H9 (cell line): Measurements from ENCODE around the gene KCNAB1. TPM values are rescaled to one million over a fixed set of nuclear protein-coding genes. Genes with fewer than 3 reads are reported as not detected.

Experiments
- DNase-seq: peaks from one replicate; pipeline ENCODE4 v3.0.0-alpha.2; 2017
- H2AFZ ChIP-seq: one replicate; pipeline ENCODE4 v1.6.1; 2013; ENCODE audit warnings: mild to moderate bottlenecking, low read length, control low read depth, moderate library complexity
- H2AK5ac ChIP-seq: 2 replicates; pipeline ENCODE4 v1.6.1; 2013; ENCODE audit warnings: low read length, control low read depth, mixed read lengths; ENCODE audit not compliant: insufficient read length
- H2BK120ac ChIP-seq: one replicate; pipeline ENCODE4 v1.6.1; 2013; ENCODE audit warnings: low read depth, mild to moderate bottlenecking, low read length, control low read depth, inconsistent platforms; ENCODE audit not compliant: poor library complexity, severe bottlenecking
- H2BK12ac ChIP-seq: 2 replicates; pipeline ENCODE4 v1.6.1; 2013; ENCODE audit warnings: low read length, control low read depth, mixed read lengths, low read depth; ENCODE audit not compliant: insufficient read length
- H2BK15ac ChIP-seq: 2 replicates; pipeline ENCODE4 v1.6.1; 2013; ENCODE audit warnings: low read depth, low read length, control low read depth
- H2BK20ac ChIP-seq: one replicate; pipeline ENCODE4 v1.6.1; 2013; ENCODE audit warnings: low read depth, mild to moderate bottlenecking, low read length, control low read depth, inconsistent platforms; ENCODE audit not compliant: poor library complexity, severe bottlenecking
- H2BK5ac ChIP-seq: 2 replicates; pipeline ENCODE4 v1.6.1; 2013; ENCODE audit warnings: low read length, control low read depth, mixed read lengths; ENCODE audit not compliant: insufficient read length
- H3K14ac ChIP-seq: 2 replicates; pipeline ENCODE4 v1.6.1; 2013; ENCODE audit warnings: low read length, control low read depth; ENCODE audit not compliant: insufficient read depth
- H3K18ac ChIP-seq: 2 replicates; pipeline ENCODE4 v1.6.1; 2013; ENCODE audit warnings: low read depth, mild to moderate bottlenecking, mixed read lengths, low read length, control low read depth; ENCODE audit not compliant: insufficient read length
- H3K23ac ChIP-seq: 2 replicates; pipeline ENCODE4 v1.6.1; 2013; ENCODE audit warnings: low read length, control low read depth, mixed read lengths, low read depth; ENCODE audit not compliant: insufficient read length
- H3K23me2 ChIP-seq: 2 replicates; pipeline ENCODE4 v1.6.1; 2013; ENCODE audit warnings: low read depth, mild to moderate bottlenecking, mixed read lengths, low read length, control low read depth; ENCODE audit not compliant: insufficient read length, poor library complexity, severe bottlenecking
- H3K27ac ChIP-seq: 2 replicates; pipeline ENCODE4 v1.5.1; 2013; ENCODE audit warnings: low read length, control low read depth, mixed read lengths, low read depth; ENCODE audit not compliant: insufficient read length
- H3K27me3 ChIP-seq: 2 replicates; pipeline ENCODE4 v1.6.1; 2013; ENCODE audit warnings: low read length, control low read depth, inconsistent platforms; ENCODE audit not compliant: insufficient read depth
- H3K4ac ChIP-seq: 2 replicates; pipeline ENCODE4 v1.6.1; 2013; ENCODE audit warnings: low read depth, mild to moderate bottlenecking, control low read depth, inconsistent platforms, low read length, moderate library complexity
- H3K4me1 ChIP-seq: 2 replicates; pipeline ENCODE4 v1.6.1; 2013; ENCODE audit warnings: low read length, control low read depth, inconsistent platforms; ENCODE audit not compliant: insufficient read depth
- H3K4me2 ChIP-seq: 2 replicates; pipeline ENCODE4 v1.6.1; 2013; ENCODE audit warnings: low read length, control low read depth, mixed read lengths; ENCODE audit not compliant: insufficient read length, insufficient read depth
- H3K56ac ChIP-seq: 2 replicates; pipeline ENCODE4 v1.6.1; 2013; ENCODE audit warnings: low read depth, mild to moderate bottlenecking, mixed read lengths, low read length, control low read depth; ENCODE audit not compliant: insufficient read length
- H3K79me1 ChIP-seq: 2 replicates; pipeline ENCODE4 v1.6.1; 2013; ENCODE audit warnings: low read depth, mild to moderate bottlenecking, moderate library complexity, low read length, control low read depth, inconsistent platforms; ENCODE audit not compliant: insufficient read depth, poor library complexity, severe bottlenecking
- H3K79me2 ChIP-seq: 2 replicates; pipeline ENCODE4 v1.6.1; 2013; ENCODE audit warnings: low read length, control low read depth, inconsistent platforms; ENCODE audit not compliant: insufficient read depth
- H3K9ac ChIP-seq: 2 replicates; pipeline ENCODE4 v1.6.1; 2013; ENCODE audit warnings: low read length, control low read depth, mixed read lengths; ENCODE audit not compliant: insufficient read length; ENCODE audit errors: extremely low read depth
- H3K9me3 ChIP-seq: one replicate; pipeline ENCODE4 v1.6.1; 2013; ENCODE audit warnings: low read depth, low read length, inconsistent platforms; ENCODE audit not compliant: control insufficient read depth
- H3T11ph ChIP-seq: one replicate; pipeline ENCODE4 v1.6.1; 2013; ENCODE audit warnings: mild to moderate bottlenecking, low read length, control low read depth, inconsistent platforms
- H4K20me1 ChIP-seq: one replicate; pipeline ENCODE4 v1.6.1; 2013; ENCODE audit not compliant: control insufficient read depth, insufficient read length, insufficient read depth
- H4K5ac ChIP-seq: 2 replicates; pipeline ENCODE4 v1.6.1; 2013; ENCODE audit warnings: low read depth, mild to moderate bottlenecking, mixed read lengths, low read length, control low read depth; ENCODE audit not compliant: insufficient read length
- H4K8ac ChIP-seq: replicated peaks from 2 replicates; pipeline ENCODE4 v1.6.1; 2013; ENCODE audit warnings: low read length, control low read depth, mixed read lengths, low read depth; ENCODE audit not compliant: insufficient read length
- H4K91ac ChIP-seq: 2 replicates; pipeline ENCODE4 v1.6.1; 2013; ENCODE audit warnings: low read depth, mild to moderate bottlenecking, moderate library complexity, mixed read lengths, low read length, control low read depth; ENCODE audit not compliant: insufficient read length
- H3K27ac Mint-ChIP-seq, 3 experiments: 2 replicates in 2 of 3; 3 replicates in 1 of 3; pipeline ENCODE4 v1.8.0; 2020 to 2021; ENCODE audit warnings: mixed read lengths in 3 of 3, mild to moderate bottlenecking in 1 of 3, moderate library complexity in 1 of 3
- H3K27me3 Mint-ChIP-seq: 2 replicates; pipeline ENCODE4 v1.8.0; 2021; ENCODE audit warnings: low read depth, mild to moderate bottlenecking, moderate library complexity, mixed read lengths
- H3K36me3 Mint-ChIP-seq, 3 experiments: 2 replicates in 2 of 3; 3 replicates in 1 of 3; pipeline ENCODE4 v1.8.0; 2020 to 2021; ENCODE audit warnings: low read depth in 3 of 3, mixed read lengths in 3 of 3; ENCODE audit not compliant: insufficient read depth in 1 of 3
- H3K4me1 Mint-ChIP-seq, 2 experiments: 2 replicates each; pipeline ENCODE4 v1.8.0; 2020; ENCODE audit warnings: mixed read lengths in 2 of 2
- H3K4me3 Mint-ChIP-seq, 2 experiments: 2 replicates in 1 of 2; 3 replicates in 1 of 2; pipeline ENCODE4 v1.8.0; 2020 to 2021; ENCODE audit warnings: mild to moderate bottlenecking in 2 of 2, mixed read lengths in 2 of 2, moderate library complexity in 1 of 2
- H3K9me3 Mint-ChIP-seq, 2 experiments: 2 replicates in 1 of 2; 3 replicates in 1 of 2; pipeline ENCODE4 v1.8.0; 2020; ENCODE audit warnings: mild to moderate bottlenecking in 2 of 2, mixed read lengths in 2 of 2, moderate library complexity in 1 of 2
- WGBS: extraction: QIAGEN DNeasy Blood & Tissue Kit; methylation state at CpG from one replicate; pipeline ENCODE4 v1.1.7; 2013; ENCODE audit warnings: missing lambda C conversion rate, low lambda C conversion rate, mixed read lengths; ENCODE audit not compliant: insufficient read length; ENCODE audit errors: extremely low coverage; 5-methylcytosine and 5-hydroxymethylcytosine counted together
- total RNA-seq: library from RNA; stranded (reverse); gene quantifications from 2 replicates; pipeline ENCODE4 v1.2.1, GENCODE V29; 2021
- TF ChIP-seq, protein P1 (sequence below): fragments of 200-600 bp; sonication (generic); conservative IDR thresholded peaks from 3 replicates; pipeline ENCODE4 v1.8.0; 2021; ENCODE audit warnings: antibody characterized with exemption, mild to moderate bottlenecking

Gene KCNAB1
- total RNA-seq, 1 experiment from 2014 or later, result 3.7 TPM

DNA sequence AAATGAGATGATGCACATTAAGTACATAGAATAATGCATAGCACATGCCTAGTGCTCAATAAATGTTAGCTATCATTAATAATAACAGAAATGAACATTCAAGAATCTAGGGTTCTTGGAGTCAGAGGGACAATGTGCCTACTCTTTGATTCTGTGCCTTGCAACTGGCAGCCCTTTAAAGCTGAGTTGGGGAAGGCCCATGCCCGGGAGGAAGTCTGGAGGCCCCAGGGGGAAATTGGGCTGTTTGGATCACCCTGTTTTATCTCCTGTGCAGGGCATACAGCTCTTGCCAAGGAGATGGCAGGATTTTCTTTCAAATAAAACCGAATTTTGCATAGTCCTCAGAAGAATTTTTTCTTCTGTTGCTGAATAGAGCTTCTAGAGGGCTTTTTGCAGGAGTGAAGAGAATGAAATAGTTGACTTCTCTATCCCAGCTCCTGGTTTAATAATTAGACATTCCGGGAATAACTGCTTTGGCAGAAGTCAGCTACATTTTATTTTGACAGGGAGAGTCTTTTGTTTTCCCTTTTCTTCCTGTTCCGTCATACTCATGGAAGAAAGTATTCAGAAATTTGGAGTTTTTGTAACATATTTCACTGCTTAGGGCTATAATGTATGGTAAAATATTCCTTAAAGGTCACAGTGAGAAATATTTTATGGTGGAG lies 18.0 kb upstream of the KCNAB1 start:
- Histone ChIP-seq H3K79me2 (no peaks in the 10 kb centered on the region), H3T11ph (no peak overlapping the region), H3K27ac (no peak overlapping the region), H3K4me1 (no peaks in the 10 kb centered on the region), H3K79me1 (no peaks in the 10 kb centered on the region), H2BK15ac (no peak overlapping the region), H2AFZ (no peak overlapping the region), H3K4ac (no peak overlapping the region), H3K18ac (no peak overlapping the region), H2BK20ac (no peak overlapping the region), H3K4me2 (no peak overlapping the region), H2BK12ac (no peak overlapping the region), H4K91ac (no peak overlapping the region), H3K9me3 (no peaks in the 10 kb centered on the region), H3K56ac (no peak overlapping the region), H3K9ac (no peak overlapping the region), H3K23ac (no peak overlapping the region), H2BK120ac (no peak overlapping the region), H2BK5ac (no peak overlapping the region), H3K27me3 (no peaks in the 10 kb centered on the region), H2AK5ac (no peak overlapping the region), H3K14ac (no peak overlapping the region), H3K23me2 (no peaks in the 10 kb centered on the region), H4K20me1 (no peaks in the 10 kb centered on the region), H4K5ac (no peak overlapping the region), H4K8ac (no peak overlapping the region)
- no peak for DNase-seq
- no peak overlapping the region for H3K27ac Mint-ChIP-seq
- WGBS, result no CpG with 5 or more reads among the region's 4 CpGs
- H3K4me1 Mint-ChIP-seq, result no peaks in the 10 kb centered on the region
- no peak overlapping the region for H3K4me3 Mint-ChIP-seq
- H3K36me3 Mint-ChIP-seq, result no peaks in the 10 kb centered on the region; a peak in 1 of 7 replicates
- no peaks in the 10 kb centered on the region for H3K9me3 Mint-ChIP-seq
- TF ChIP-seq, protein P1, sequence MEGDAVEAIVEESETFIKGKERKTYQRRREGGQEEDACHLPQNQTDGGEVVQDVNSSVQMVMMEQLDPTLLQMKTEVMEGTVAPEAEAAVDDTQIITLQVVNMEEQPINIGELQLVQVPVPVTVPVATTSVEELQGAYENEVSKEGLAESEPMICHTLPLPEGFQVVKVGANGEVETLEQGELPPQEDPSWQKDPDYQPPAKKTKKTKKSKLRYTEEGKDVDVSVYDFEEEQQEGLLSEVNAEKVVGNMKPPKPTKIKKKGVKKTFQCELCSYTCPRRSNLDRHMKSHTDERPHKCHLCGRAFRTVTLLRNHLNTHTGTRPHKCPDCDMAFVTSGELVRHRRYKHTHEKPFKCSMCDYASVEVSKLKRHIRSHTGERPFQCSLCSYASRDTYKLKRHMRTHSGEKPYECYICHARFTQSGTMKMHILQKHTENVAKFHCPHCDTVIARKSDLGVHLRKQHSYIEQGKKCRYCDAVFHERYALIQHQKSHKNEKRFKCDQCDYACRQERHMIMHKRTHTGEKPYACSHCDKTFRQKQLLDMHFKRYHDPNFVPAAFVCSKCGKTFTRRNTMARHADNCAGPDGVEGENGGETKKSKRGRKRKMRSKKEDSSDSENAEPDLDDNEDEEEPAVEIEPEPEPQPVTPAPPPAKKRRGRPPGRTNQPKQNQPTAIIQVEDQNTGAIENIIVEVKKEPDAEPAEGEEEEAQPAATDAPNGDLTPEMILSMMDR, result no peak
- H3K27me3 Mint-ChIP-seq, result no peaks in the 10 kb centered on the region
